Activated B cell treated with CpG ODN at 0.5 μM for 24 hours (primary cell): ENCODE measurements around the gene PPIL1. TPM values are rescaled to one million over a fixed set of nuclear protein-coding genes. Genes with fewer than 3 reads are reported as not detected.
"Not testable (repeated sequence)": the region's sequence is repeated elsewhere in the genome, so short reads cannot be mapped to it uniquely, and the experiment has no call there.

ENCODE experiments used
- ATAC-seq: fragments of 200-7000 bp; cut with Tn5 transposase; one replicate; pipeline ENCODE4 v1.10.0; 2021; ENCODE audit warnings: low read depth, mild to moderate bottlenecking, moderate library complexity
- CTCF ChIA-PET: fragments of 350-600 bp; sonication (Branson Sonifier 250); formaldehyde crosslinking; loops from one replicate; lab custom pipeline; 2021; ENCODE audit warnings: antibody characterized with exemption; lab: Charles Lee
- POLR2A ChIA-PET: fragments of 350-600 bp; sonication (Branson Sonifier 250); formaldehyde crosslinking; loops from one replicate; lab custom pipeline; 2021; ENCODE audit warnings: antibody characterized with exemption; lab: Charles Lee
- DNase-seq: peaks from one replicate; pipeline ENCODE4 v3.0.0; 2022
- H3K27ac Mint-ChIP-seq: one replicate; pipeline ENCODE4 v1.8.0; 2020; ENCODE audit warnings: mixed read lengths
- H3K27me3 Mint-ChIP-seq: one replicate; pipeline ENCODE4 v1.8.0; 2021; ENCODE audit warnings: mixed read lengths
- H3K36me3 Mint-ChIP-seq: one replicate; pipeline ENCODE4 v1.8.0; 2021; ENCODE audit warnings: low read depth, mixed read lengths
- H3K4me1 Mint-ChIP-seq: one replicate; pipeline ENCODE4 v1.8.0; 2021; ENCODE audit warnings: mixed read lengths
- H3K4me3 Mint-ChIP-seq: one replicate; pipeline ENCODE4 v1.8.0; 2020; ENCODE audit warnings: mild to moderate bottlenecking, mixed read lengths
- H3K9me3 Mint-ChIP-seq: one replicate; pipeline ENCODE4 v1.8.0; 2020; ENCODE audit warnings: mixed read lengths
- CTCF ChIP-seq: fragments of 200-600 bp; IDR thresholded peaks from one replicate; pipeline ENCODE4 v1.8.0; 2022; ENCODE audit warnings: antibody characterized with exemption, mild to moderate bottlenecking
- intact Hi-C: fragments of 100-400 bp; cut with micrococcal nuclease; formaldehyde crosslinking; loops from one replicate; pipeline ENCODE4 v1.15.1; 2024
- total RNA-seq: library from RNA; stranded (reverse); gene quantifications from 2 replicates; pipeline ENCODE4 v1.2.3, GENCODE V29; 2022

Gene PPIL1
- total RNA-seq, 1 donor from 2014 or later = 23.4 TPM

DNA sequence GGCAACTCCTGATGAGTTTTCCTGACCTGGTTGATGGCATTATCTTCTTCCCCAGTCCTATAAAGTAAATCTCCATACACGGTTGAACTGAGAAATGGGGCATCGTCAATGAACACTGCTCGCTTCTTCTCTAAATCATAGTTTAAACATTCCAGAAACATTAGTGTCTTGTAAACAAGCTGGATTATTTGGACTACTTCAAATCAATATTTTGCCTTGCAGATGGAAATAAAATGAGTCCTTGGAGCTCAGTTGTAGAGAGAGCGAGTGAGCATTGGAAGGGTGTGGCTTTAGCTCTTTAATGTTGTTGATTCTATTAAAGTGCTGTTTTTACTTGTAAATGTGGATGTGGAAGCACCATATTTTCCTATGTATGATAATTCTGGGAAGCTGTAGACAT lies 29.5 kb upstream of the PPIL1 start:
- no peak overlapping the region for H3K27ac Mint-ChIP-seq
- CTCF ChIA-PET = interaction anchor here (1.1 kb wide), 1 partner anchor 19 kb away, joined by 4 read pairs; the partner anchor contains the start of gene C6orf89
- DNase-seq (no peak), ATAC-seq (no peak)
- peaks cover 72% of the 10 kb centered on the region for H3K36me3 Mint-ChIP-seq
- no peaks in the 10 kb centered on the region for H3K9me3 Mint-ChIP-seq
- no peaks in the 10 kb centered on the region for H3K4me1 Mint-ChIP-seq
- no peak for TF ChIP-seq CTCF
- no peak overlapping the region for H3K4me3 Mint-ChIP-seq
- POLR2A ChIA-PET = interaction anchor here (0.5 kb wide), 1 partner anchor 75 kb away, joined by 8 read pairs; no protein-coding TSS in a partner anchor
- intact Hi-C loops = no loop called here
- H3K27me3 Mint-ChIP-seq = no peaks in the 10 kb centered on the region

DNA sequence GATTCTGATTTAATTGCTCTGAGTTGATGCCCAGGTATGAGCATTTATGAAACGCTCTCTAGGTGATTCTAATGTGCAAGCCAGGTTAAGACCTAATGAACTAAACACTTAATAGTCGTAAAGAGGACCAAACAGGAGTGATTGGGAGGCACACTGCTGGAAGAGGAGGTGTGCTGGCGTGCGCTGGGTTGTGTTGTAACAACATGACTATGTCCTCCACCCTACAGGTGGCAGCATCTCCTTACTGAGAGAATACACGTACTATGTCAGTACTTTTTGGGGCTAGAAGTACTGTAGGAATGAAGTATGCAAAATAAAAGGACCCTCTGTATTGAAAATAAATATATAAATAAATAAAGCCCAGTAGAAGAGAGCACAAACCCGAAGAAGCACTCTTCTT lies 23.0 kb upstream of the PPIL1 start:
- H3K4me3 Mint-ChIP-seq = no peak overlapping the region
- H3K27ac Mint-ChIP-seq = no peak overlapping the region
- POLR2A ChIA-PET = no interaction called here
- H3K9me3 Mint-ChIP-seq = no peaks in the 10 kb centered on the region
- peaks cover 50% of the 10 kb centered on the region for H3K36me3 Mint-ChIP-seq
- no peak for TF ChIP-seq CTCF
- ATAC-seq (no peak), DNase-seq (no peak)
- intact Hi-C loops = no loop called here
- H3K27me3 Mint-ChIP-seq = no peaks in the 10 kb centered on the region
- CTCF ChIA-PET = interaction anchor here (0.8 to 2.5 kb wide), 2 partner anchors 12 to 121 kb away, joined by 3 to 5 read pairs; partner anchors contain the start of gene C6orf89
- no peaks in the 10 kb centered on the region for H3K4me1 Mint-ChIP-seq

- H3K27ac Mint-ChIP-seq = no peak overlapping the region
- POLR2A ChIA-PET = interaction anchor here (0.6 to 0.7 kb wide), 2 partner anchors 28 to 66 kb away, joined by 4 read pairs; no protein-coding TSS in a partner anchor
- DNase-seq (no peak), ATAC-seq (no peak)
- CTCF ChIA-PET = no interaction called here
- no peaks in the 10 kb centered on the region for H3K27me3 Mint-ChIP-seq
- H3K4me3 Mint-ChIP-seq = no peak overlapping the region
- intact Hi-C loops = no loop called here
- peaks cover under 1% of the 10 kb centered on the region for H3K4me1 Mint-ChIP-seq
- peaks cover 45% of the 10 kb centered on the region for H3K36me3 Mint-ChIP-seq
- no peak for TF ChIP-seq CTCF
- H3K9me3 Mint-ChIP-seq = no peaks in the 10 kb centered on the region
Observed at GRCh38 chr6:36893976-36894932, 19.7 kb upstream of the PPIL1 start.

DNA sequence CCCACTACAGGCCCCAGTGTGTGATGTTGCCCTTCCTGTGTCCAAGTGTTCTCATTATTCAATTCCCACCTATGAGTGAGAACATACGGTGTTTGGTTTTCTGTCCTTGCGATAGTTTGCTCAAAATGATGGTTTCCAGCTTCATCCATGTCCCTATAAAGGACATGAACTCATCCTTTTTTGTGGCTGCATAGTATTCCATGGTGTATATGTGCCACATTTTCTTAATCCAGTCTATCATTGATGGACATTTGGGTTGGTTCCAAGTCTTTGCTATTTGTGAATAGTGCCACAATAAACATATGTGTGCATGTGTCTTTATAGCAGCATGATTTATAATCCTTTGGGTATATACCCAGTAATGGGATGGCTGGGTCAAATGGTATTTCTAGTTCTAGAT lies 16.6 kb upstream of the PPIL1 start:
- ATAC-seq, DNase-seq, intact Hi-C loops, POLR2A ChIA-PET, H3K4me3 Mint-ChIP-seq, CTCF ChIA-PET, H3K27ac Mint-ChIP-seq, H3K27me3 Mint-ChIP-seq, H3K9me3 Mint-ChIP-seq: not testable (repeated sequence)
- peaks cover 20% of the 10 kb centered on the region for H3K4me1 Mint-ChIP-seq
- H3K36me3 Mint-ChIP-seq = peaks cover 34% of the 10 kb centered on the region

DNA sequence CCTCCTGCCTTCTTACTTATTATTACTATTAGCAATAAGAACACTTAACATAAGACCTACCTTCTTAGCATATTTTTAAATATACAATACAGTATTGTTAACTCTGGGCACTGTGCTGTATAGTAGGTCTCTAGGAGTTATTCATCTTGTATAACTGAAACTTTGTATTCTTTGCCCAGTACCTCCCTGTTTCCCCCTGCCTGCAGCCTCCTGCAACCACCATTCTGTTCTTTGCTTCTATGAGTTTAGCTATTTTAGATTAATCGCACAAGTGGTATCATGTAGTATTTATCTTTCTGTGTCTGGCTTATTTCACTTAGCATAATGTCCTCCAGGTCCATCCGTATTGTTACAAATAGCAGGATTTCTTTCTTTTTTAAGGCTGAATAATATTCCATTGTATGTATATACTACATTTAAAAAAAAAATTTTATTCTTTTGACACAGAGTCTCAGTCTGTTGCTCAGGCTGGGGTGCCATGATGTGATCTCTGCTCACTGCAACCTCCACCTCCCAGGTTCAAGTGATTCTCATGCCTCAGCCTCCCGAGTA lies 15.6 kb upstream of the PPIL1 start:
- ATAC-seq = no peak
- H3K27ac Mint-ChIP-seq = no peak overlapping the region
- TF ChIP-seq CTCF = no peak
- H3K27me3 Mint-ChIP-seq = no peaks in the 10 kb centered on the region
- intact Hi-C loops = no loop called here
- peaks cover 26% of the 10 kb centered on the region for H3K4me1 Mint-ChIP-seq
- POLR2A ChIA-PET = interaction anchor here (0.6 to 1.4 kb wide), 2 partner anchors 117 to 392 kb away, joined by 4 to 7 read pairs; no protein-coding TSS in a partner anchor
- DNase-seq = no peak
- CTCF ChIA-PET = no interaction called here
- peaks cover 26% of the 10 kb centered on the region for H3K36me3 Mint-ChIP-seq
- no peak overlapping the region for H3K4me3 Mint-ChIP-seq
- no peaks in the 10 kb centered on the region for H3K9me3 Mint-ChIP-seq
